Choroid plexus epithelial cell (primary cell): Measurements from ENCODE around the gene TMSB10.

Source experiments
- DNase-seq: peaks from one replicate; pipeline ENCODE4 v3.0.0-alpha.2; 2010; ENCODE audit warnings: low read depth
- H3K4me3 ChIP-seq: 2 replicates; pipeline ENCODE4 v1.5.1; 2011; ENCODE audit warnings: low read depth, mild to moderate bottlenecking, control low read depth, low read length, moderate library complexity
- CTCF ChIP-seq: conservative IDR thresholded peaks from 2 replicates; pipeline ENCODE4 v1.5.1; 2011; ENCODE audit warnings: low read depth, mild to moderate bottlenecking, control low read depth, inconsistent platforms, low read length, moderate library complexity

Gene TMSB10

GRCh38 chr2:84905181-84906107, at the start of gene TMSB10:
Gene TMSB10 (plus strand): TSS chr2:84905656.
- no peak for TF ChIP-seq CTCF
- peak within 1 kb of the TSS; percentile 94 for H3K4me3 ChIP-seq
- peak; percentile 87 for DNase-seq

GRCh38 chr2:84855731-84856130, 49.7 kb upstream of the TMSB10 start:
- DNase-seq = no peak
- no peak for TF ChIP-seq CTCF
- H3K4me3 ChIP-seq = no peak overlapping the region

GRCh38 chr2:84856787-84857186, 48.7 kb upstream of the TMSB10 start:
- no peak for DNase-seq
- no peak for TF ChIP-seq CTCF
- H3K4me3 ChIP-seq = no peak overlapping the region

GRCh38 chr2:84857566-84857965, 47.9 kb upstream of the TMSB10 start:
- H3K4me3 ChIP-seq = no peak overlapping the region
- no peak for DNase-seq
- TF ChIP-seq CTCF = no peak

GRCh38 chr2:84858123-84858522, 47.3 kb upstream of the TMSB10 start:
- H3K4me3 ChIP-seq = no peak overlapping the region
- DNase-seq = no peak

GRCh38 chr2:84858937-84859336, 46.5 kb upstream of the TMSB10 start:
- TF ChIP-seq CTCF = no peak
- H3K4me3 ChIP-seq = no peak overlapping the region
- DNase-seq = no peak

More at GRCh38 chr2:84858123-84858522, 47.3 kb upstream of the TMSB10 start:
- peak; percentile 75 for TF ChIP-seq CTCF

GRCh38 chr2:84861539-84861938, 43.9 kb upstream of the TMSB10 start:
- TF ChIP-seq CTCF = no peak
- no peak overlapping the region for H3K4me3 ChIP-seq
- DNase-seq = no peak
